NB4 (cell line): Measurements from ENCODE around the gene SRSF4.

ENCODE experiments used
- DNase-seq: peaks from one replicate; pipeline ENCODE4 v3.0.0; 2010; ENCODE audit warnings: low read depth
- H3K4me3 ChIP-seq: one replicate; pipeline ENCODE4 v1.5.1; 2011; ENCODE audit warnings: mild to moderate bottlenecking, low read depth, low read length, moderate library complexity
- CTCF ChIP-seq: IDR thresholded peaks from one replicate; pipeline ENCODE4 v1.5.1; 2012; ENCODE audit warnings: low read depth, low read length
- MAX ChIP-seq: IDR thresholded peaks from 2 replicates; pipeline ENCODE4 v1.6.1; 2011; ENCODE audit warnings: low read depth, low read length
- MYC ChIP-seq: IDR thresholded peaks from 2 replicates; pipeline ENCODE4 v1.6.1; 2011; ENCODE audit warnings: low read depth, low read length
- POLR2A ChIP-seq: IDR thresholded peaks from 2 replicates; pipeline ENCODE4 v1.6.1; 2011; ENCODE audit warnings: mild to moderate bottlenecking; ENCODE audit not compliant: insufficient read length; ENCODE audit errors: extremely low read depth

SRSF4 gene

GRCh38 chr1:29183287-29183686 lies 1.6 kb upstream of the SRSF4 start:
- DNase-seq, result peak; percentile 25
- TF ChIP-seq MYC (no peak), CTCF (no peak), MAX (no peak), POLR2A (no peak)
- H3K4me3 ChIP-seq, result no peak overlapping the region

DNA sequence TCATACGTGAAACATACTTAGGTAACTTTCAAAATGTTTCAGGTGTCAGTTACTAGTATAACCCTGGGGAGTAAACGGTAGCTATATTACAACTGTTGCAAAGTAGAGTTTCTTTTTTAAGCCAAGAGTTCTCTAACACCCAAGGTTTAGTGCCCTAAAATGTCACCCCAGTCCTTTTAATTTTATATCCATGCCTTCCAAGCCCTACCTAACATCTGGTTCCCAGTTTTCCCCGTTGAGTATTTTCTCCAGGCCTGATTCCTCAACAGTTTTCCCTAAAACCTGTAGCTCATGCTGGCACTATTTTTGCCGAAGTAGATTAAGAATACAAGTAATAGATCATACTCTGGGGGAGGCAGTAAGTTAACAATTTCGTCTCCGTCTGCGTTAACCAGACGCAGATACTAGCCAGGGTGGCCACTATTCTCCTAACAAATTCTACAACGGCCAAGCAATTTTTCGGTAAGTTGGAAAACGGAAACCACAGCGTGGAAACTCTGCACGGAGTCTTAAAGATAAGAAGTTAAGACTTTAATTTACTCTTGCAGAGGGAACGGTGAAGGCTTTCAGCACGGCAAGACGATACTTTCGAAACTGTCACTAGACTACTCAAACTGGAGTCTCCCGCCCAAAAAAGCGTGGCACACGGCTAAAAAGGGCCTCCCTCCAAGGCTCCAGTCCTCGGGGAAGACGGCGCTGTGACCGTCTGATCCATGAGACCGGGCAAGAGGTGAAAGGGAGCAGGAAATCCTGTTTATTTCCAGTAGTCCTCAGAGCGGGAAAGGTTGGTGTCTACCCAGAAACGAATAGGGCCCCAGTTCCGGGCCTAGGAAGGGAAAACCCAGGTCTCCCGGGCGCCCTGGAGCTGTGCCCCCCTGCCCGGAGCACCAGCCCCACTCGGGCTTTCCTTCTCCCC lies 945 bp downstream of the SRSF4 start:
- peak overlapping the region; percentile 84 for H3K4me3 ChIP-seq
- 0 out of 2 replicates have a peak, but pooled peaks have one; percentile 15 for TF ChIP-seq MYC
- no peak for TF ChIP-seq MAX
- peak; percentile 42 for DNase-seq

GRCh38 chr1:29179641-29180184 lies 2.0 kb downstream of the SRSF4 start:
- TF ChIP-seq MYC (no peak), MAX (no peak), POLR2A (no peak), CTCF (no peak)
- DNase-seq, result no peak
- H3K4me3 ChIP-seq, result peak overlapping the region; percentile 84

GRCh38 chr1:29177022-29177705 lies 4.5 kb downstream of the SRSF4 start:
- TF ChIP-seq MYC (no peak), MAX (no peak), CTCF (no peak), POLR2A (no peak)
- DNase-seq, result no peak
- peak overlapping the region; percentile 12 for H3K4me3 ChIP-seq

DNA sequence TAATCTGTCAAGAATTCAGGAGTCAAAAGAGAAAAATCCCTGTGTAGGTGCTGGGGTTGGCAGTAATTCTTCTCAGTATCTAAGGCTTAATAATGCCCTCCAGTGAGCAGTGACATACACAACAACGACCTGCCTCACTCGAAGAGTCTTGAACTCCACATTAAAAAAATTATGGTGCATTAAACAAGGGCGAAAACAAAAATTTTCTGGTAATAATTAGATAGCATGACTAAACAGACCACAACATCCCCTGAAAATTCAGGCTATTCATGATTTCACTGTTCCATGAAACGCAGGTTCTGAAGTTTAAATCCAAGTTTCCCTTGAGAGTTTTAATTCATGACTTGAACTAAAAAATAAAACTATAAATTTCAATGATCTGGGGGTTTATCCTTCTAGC lies 5.1 kb downstream of the SRSF4 start:
- TF ChIP-seq MAX (no peak), POLR2A (no peak), CTCF (no peak), MYC (no peak)
- H3K4me3 ChIP-seq, result no peak overlapping the region
- DNase-seq, result no peak

- TF ChIP-seq MAX (no peak), CTCF (no peak), MYC (no peak), POLR2A (no peak)
- DNase-seq, result no peak
- H3K4me3 ChIP-seq, result no peak overlapping the region
Measured at GRCh38 chr1:29172415-29172939, 9.2 kb downstream of the SRSF4 start.
